Upper lobe of right lung (tissue), 1 donor: Measurements from ENCODE around the gene ZBTB46. TPM values are rescaled to one million over a fixed set of nuclear protein-coding genes. Genes with fewer than 3 reads are reported as not detected.

ENCODE experiments used
- ATAC-seq: fragments of 200-7000 bp; cut with Tn5 transposase; one replicate; pipeline ENCODE4 v1.9.1; 2020; ENCODE audit warnings: mild to moderate bottlenecking, moderate library complexity
- DNase-seq: peaks from one replicate; pipeline ENCODE4 v3.0.0-alpha.2; 2020
- H3K27ac ChIP-seq: fragments of 200-600 bp; one replicate; pipeline ENCODE4 v1.8.0; 2022
- H3K27me3 ChIP-seq: fragments of 200-600 bp; one replicate; pipeline ENCODE4 v1.8.0; 2022; ENCODE audit warnings: mild to moderate bottlenecking
- H3K36me3 ChIP-seq: fragments of 200-600 bp; one replicate; pipeline ENCODE4 v1.8.0; 2022
- H3K4me1 ChIP-seq: fragments of 200-600 bp; one replicate; pipeline ENCODE4 v1.8.0; 2022
- H3K4me3 ChIP-seq: fragments of 200-600 bp; one replicate; pipeline ENCODE4 v1.8.0; 2022; ENCODE audit warnings: mild to moderate bottlenecking
- H3K9me3 ChIP-seq: fragments of 200-600 bp; one replicate; pipeline ENCODE4 v1.8.0; 2022
- CTCF ChIP-seq: fragments of 200-600 bp; IDR thresholded peaks from one replicate; pipeline ENCODE4 v1.8.0; 2022; ENCODE audit warnings: antibody characterized with exemption
- intact Hi-C: fragments of 100-400 bp; cut with DNase I; formaldehyde crosslinking; loops from one replicate; pipeline ENCODE4 v1.11.0; 2022
- total RNA-seq: library from RNA; stranded (reverse); fragmentation: NEBNext Ultra II Directional; extraction: Animal tissue kit (Norgen Biotek cat#: 25700); gene quantifications from one replicate; pipeline ENCODE4 v1.2.1, GENCODE V29; 2021
- donor health status: DM: no; HTN: yes; CAD: no; lungs with severe emphysema.

The ZBTB46 gene
- total RNA-seq, 1 donor from 2014 or later: 19.7 TPM

GRCh38 chr20:63718996-63719395 lies 112.1 kb downstream of the ZBTB46 start:
- peaks cover 7% of the 10 kb centered on the region for H3K9me3 ChIP-seq
- DNase-seq (no peak), ATAC-seq (no peak)
- no peak overlapping the region for H3K4me3 ChIP-seq
- H3K4me1 ChIP-seq: no peaks in the 10 kb centered on the region
- H3K27ac ChIP-seq: no peak overlapping the region
- H3K36me3 ChIP-seq: peaks cover 28% of the 10 kb centered on the region
- intact Hi-C loops: no loop called here
- no peak for TF ChIP-seq CTCF
- H3K27me3 ChIP-seq: no peaks in the 10 kb centered on the region

GRCh38 chr20:63714858-63715257 lies 116.2 kb downstream of the ZBTB46 start:
- ATAC-seq (no peak), DNase-seq (no peak)
- Histone ChIP-seq H3K27ac (no peak overlapping the region), H3K27me3 (no peaks in the 10 kb centered on the region), H3K4me3 (no peak overlapping the region), H3K9me3 (peaks cover 7% of the 10 kb centered on the region), H3K4me1 (no peaks in the 10 kb centered on the region), H3K36me3 (peaks cover 45% of the 10 kb centered on the region)
- TF ChIP-seq CTCF: no peak
- intact Hi-C loops: no loop called here

GRCh38 chr20:63712191-63712590 lies 118.9 kb downstream of the ZBTB46 start:
- no peaks in the 10 kb centered on the region for H3K27me3 ChIP-seq
- no peak for TF ChIP-seq CTCF
- ATAC-seq (no peak), DNase-seq (no peak)
- intact Hi-C loops: no loop called here
- H3K4me1 ChIP-seq: peaks cover 12% of the 10 kb centered on the region
- H3K9me3 ChIP-seq: peaks cover 7% of the 10 kb centered on the region
- H3K27ac ChIP-seq: no peak overlapping the region
- H3K36me3 ChIP-seq: peaks cover 42% of the 10 kb centered on the region
- H3K4me3 ChIP-seq: no peak overlapping the region

- no peak for DNase-seq
- Histone ChIP-seq H3K4me1 (peaks cover 19% of the 10 kb centered on the region), H3K27ac (no peak overlapping the region), H3K9me3 (peaks cover 7% of the 10 kb centered on the region), H3K4me3 (no peak overlapping the region), H3K27me3 (no peaks in the 10 kb centered on the region), H3K36me3 (peaks cover 47% of the 10 kb centered on the region)
- ATAC-seq: no peak
- intact Hi-C loops: no loop called here
- TF ChIP-seq CTCF: no peak
Observed at GRCh38 chr20:63711085-63711645, 119.9 kb downstream of the ZBTB46 start.

GRCh38 chr20:63709149-63709527 lies 121.9 kb downstream of the ZBTB46 start:
- H3K4me1 ChIP-seq: peaks cover 24% of the 10 kb centered on the region
- peak overlapping the region; percentile 75 for H3K4me3 ChIP-seq
- no peak for DNase-seq
- H3K27ac ChIP-seq: no peak overlapping the region
- no peak for TF ChIP-seq CTCF
- intact Hi-C loops: no loop called here
- H3K27me3 ChIP-seq: no peaks in the 10 kb centered on the region
- no peaks in the 10 kb centered on the region for H3K9me3 ChIP-seq
- peaks cover 67% of the 10 kb centered on the region for H3K36me3 ChIP-seq
- ATAC-seq: no peak
